Keratinocyte (primary cell): ENCODE measurements around the gene STX7.

Experiments used
- CTCF ChIP-seq, 3 experiments: IDR thresholded peaks in 1 of 3; conservative IDR thresholded peaks in 1 of 3; optimal IDR thresholded peaks in 1 of 3; 2 replicates in 2 of 3; 3 replicates in 1 of 3; pipeline versions ENCODE3 to v1.5.1; 2011; ENCODE audit warnings: low read length in 3 of 3, mild to moderate bottlenecking in 3 of 3, moderate library complexity in 2 of 3, control low read depth in 1 of 3, inconsistent platforms in 1 of 3; ENCODE audit not compliant: insufficient read depth in 2 of 3; ENCODE audit errors: extremely low read depth in 1 of 3
- EZH2 ChIP-seq: IDR thresholded peaks from one replicate; pipeline ENCODE4 v1.6.1; 2012; ENCODE audit warnings: inconsistent platforms, mild to moderate bottlenecking, low read length, moderate library complexity

GRCh38 chr6:132413499-132413802 lies 99.5 kb downstream of the STX7 start:
- TF ChIP-seq CTCF (optimal IDR thresholded peaks at IDR 0.05 in 1 of 3, IDR thresholded peaks at IDR 0.05 in 1 of 3, conservative IDR thresholded peaks at IDR 0.05 in 1 of 3; ENCODE audit: extremely low read depth in 1 of 3, insufficient read depth in 2 of 3, low read length in 3 of 3) (no peak), EZH2 (no peak)
